ENCODE measurements around the gene TIMM8B.
"Not testable (repeated sequence)": the region's sequence is repeated elsewhere in the genome, so short reads cannot be mapped to it uniquely, and the experiment has no call there.

TIMM8B gene

DNA sequence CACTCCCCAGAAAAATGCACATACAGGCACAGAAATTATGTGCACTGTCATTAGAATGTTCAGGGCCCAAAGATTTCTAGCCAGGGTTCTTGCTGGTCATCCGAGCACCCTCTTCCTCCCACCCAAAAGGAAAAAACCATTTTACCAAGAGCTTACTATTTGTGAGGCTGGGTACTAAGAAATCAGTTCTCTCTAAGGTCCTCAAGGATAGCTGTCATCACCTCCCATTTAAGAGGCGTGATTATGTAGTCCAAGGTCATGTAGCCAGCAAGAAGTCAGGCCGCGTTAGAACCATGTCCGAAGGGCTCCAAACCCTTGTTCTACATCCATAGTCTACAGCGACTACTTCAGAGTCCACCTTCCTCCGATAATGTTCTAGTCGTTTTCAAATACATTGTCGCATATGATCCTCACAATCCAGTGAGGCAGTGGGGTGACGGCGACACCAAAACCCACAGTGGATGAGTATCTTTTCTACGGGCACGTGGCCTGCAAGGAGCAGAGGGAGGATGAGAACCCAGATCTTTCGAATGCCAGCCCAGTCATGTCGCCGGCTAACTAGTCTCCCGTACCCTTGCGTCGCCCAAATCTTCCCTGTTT lies 634 bp downstream of the TIMM8B start:
- DNase-seq (ENCODE audit: extremely low spot score, insufficient read length, low read depth) (no peak), FAIRE-seq (no peak)

DNA sequence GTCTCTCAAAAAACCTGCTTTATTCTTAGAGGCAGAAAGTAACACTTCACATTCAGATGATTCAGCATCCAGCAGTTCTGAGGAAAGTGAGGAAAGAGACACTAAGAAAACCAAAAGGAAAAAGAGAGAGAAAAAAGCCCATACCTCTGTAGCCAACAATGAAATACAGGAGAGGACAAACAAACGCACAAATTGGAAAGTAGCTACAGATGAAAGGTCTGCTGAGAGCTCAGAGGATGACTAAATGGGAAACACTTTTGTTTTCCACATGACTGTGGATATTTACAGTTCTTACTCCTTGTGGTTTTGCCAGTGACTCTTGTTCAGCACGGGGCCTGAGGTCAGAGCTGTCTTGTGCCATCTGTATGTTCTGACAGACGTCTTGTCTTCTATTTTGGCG lies 3.8 kb downstream of the TIMM8B start:
- DNase-seq (ENCODE audit: extremely low spot score, insufficient read length, low read depth) (no peak), FAIRE-seq (no peak)

DNA sequence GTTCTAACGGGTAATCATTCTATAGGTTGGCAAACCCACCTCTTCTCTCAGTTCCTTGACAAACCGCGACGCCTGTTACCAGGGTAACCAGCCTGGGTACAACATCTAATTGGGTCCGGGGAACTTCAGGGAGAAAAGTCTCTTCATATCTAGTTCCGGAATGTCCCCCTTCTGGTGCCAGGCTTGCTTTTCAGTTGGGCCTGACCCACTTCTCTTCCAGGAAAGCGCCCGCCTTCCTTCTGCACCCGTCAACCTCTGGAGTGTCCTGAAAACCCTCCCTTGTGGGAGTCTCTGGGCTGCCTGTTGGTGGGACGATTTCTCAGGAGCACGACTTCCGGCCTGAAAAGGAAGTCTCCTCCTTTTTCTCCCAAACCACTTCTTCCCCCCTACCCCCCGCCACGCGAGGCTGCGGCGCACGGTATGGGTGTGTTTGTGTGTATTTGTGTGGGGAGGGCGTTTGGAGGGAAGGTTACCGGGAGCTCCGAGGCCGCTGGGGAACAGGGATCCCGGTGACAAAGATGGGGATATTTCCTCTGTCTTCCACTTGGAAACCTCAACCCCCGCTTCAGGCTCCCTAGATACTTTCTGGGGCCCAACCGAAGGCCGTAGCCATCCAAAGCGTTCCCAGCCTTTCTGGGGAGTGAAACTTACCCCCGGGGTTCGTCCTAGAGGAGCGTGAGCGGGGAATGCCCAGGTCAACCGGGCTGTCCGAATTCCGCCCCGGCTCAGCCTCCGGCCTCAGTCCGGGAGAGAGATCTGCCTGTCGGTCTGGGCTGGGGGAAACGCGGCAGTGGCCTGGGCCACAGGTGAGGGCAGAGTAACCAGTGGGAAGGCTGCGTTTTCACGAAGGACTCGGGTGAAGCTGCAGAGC lies 12.4 kb downstream of the TIMM8B start, which contains the start of the genes NKAPD1 and PIH1D2:
Gene NKAPD1 (plus strand): TSS at position 359 of the 871 bp plus-strand sequence. CDS start 1,276 bp downstream, outside the sequence.
Gene PIH1D2 (minus strand): TSS at position 77 of the 871 bp plus-strand sequence. CDS start 843 bp downstream, outside the sequence.
- peak; percentile 86 for FAIRE-seq
- peak; percentile 64 for DNase-seq (ENCODE audit: extremely low spot score, insufficient read length, low read depth)

DNA sequence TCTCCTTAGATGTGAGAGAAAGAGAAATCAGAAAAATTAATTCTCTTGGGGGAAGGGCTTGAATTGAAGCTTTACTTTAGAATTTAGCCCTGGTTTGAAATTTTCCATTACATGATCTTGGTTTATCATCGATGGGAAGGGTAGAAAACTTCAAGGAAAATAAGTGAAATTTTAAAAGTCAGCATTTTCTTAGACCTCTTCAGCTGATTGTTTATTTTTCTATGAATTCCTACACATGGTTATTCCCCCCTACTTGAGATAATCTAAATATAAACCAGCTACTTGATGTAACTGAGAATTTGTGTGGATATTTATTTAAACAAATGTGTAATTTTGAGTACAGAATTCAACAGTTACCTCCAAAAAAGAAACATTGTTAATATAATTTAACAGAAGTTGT lies 23.6 kb downstream of the TIMM8B start:
- no peak for FAIRE-seq
- DNase-seq (ENCODE audit: extremely low spot score, insufficient read length, low read depth), result no peak

DNA sequence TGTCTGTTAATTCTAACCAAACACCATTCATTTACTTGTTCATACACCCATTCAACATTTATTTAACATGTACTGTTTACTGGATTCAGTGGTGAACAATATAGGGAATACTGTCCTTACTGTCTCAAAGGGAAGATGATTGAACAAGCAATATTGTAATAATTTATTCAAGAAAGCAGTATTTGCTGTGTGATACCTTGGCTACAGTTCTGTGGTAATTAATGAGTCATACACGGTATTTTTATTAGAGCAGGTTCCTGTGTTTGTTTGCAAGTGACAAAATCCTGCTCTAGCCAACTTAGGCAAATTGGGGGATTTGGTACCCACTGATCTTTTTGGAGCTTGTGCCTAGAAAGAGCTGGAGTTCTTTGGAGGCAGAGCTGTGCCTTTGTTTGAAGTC lies 28.5 kb downstream of the TIMM8B start:
- FAIRE-seq, result no peak
- DNase-seq (ENCODE audit: extremely low spot score, insufficient read length, low read depth), result no peak

DNA sequence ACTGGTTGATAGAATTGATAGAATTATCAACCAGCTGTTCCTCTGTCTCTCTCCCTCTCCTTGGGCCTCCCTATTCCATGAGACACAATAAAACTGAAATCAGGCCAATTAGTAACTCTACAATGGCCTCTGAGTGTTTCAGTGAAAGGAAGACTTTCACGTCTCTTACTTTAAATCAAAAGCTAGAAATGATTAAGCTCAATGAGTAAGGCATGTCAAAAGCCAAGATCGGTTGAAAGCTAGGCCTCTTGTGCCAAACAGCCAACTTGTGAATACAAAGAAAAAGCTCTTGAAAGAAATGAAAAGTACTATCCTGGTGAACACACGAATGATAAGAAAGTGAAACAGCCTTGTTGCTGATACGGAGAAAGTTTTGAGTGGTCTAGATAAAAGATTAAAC lies 29.4 kb downstream of the TIMM8B start:
- DNase-seq (ENCODE audit: extremely low spot score, insufficient read length, low read depth), result no peak
- FAIRE-seq, result peak; percentile 29

DNA sequence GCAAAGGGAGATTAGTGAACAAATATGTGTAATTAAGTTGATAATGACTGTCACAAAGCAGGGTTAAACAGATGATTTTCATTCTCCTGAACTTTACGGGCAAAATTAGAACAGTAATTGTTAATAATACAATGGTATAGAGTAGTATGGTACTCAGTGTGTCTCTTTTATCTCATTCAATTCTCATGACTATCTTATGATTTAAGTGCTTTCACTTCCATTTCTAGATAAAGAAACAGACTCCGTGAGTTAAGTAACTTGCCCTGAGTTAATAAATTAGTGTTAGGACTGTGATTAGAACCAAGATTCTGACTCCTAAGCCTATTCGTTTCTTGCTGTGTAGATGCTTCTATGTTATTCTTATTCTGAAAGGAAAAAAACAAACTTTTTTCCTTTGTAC lies 34.8 kb downstream of the TIMM8B start:
- FAIRE-seq, result no peak
- no peak for DNase-seq (ENCODE audit: extremely low spot score, insufficient read length, low read depth)

DNA sequence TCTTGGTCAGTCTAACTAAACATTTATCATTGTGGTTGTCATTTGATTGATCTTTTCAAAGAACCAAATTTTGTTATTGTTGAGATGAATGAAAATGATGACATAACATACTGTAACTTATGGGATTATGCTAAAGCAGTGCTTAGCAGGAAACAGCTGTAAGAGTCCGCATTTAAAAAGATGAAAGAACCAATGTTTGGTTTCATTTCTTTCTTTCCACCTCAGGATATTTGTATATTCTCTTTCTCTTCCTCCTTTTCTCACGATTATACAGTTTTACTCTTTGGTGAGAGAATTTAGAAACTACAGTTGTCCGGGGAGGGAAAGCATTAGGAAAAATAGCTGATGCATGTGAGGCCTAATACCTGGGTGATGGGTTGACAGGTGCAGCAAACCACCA lies 35.8 kb downstream of the TIMM8B start:
- FAIRE-seq (peak; percentile 70), DNase-seq (ENCODE audit: extremely low spot score, insufficient read length, low read depth) (no peak)

DNA sequence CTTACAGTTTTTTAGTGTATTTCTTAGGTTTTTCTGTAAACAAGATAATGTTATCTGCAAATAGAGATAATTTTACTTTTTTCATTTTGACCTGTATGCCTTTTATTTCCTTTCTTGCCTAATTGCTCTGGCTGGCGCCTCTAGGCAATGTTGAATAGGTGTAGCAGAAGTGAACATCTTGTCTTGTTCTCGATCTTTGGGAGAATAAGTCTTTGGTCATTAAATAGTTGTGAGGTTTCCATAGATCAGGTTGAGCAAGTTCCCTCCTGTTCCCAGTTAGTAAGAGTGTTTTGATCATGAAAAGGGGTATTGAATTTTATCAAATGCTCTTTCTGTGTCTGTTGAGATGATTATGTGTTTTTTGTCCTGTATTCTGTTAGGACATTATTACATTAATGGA lies 36.8 kb downstream of the TIMM8B start:
- DNase-seq (ENCODE audit: extremely low spot score, insufficient read length, low read depth) (no peak), FAIRE-seq (no peak)

DNA sequence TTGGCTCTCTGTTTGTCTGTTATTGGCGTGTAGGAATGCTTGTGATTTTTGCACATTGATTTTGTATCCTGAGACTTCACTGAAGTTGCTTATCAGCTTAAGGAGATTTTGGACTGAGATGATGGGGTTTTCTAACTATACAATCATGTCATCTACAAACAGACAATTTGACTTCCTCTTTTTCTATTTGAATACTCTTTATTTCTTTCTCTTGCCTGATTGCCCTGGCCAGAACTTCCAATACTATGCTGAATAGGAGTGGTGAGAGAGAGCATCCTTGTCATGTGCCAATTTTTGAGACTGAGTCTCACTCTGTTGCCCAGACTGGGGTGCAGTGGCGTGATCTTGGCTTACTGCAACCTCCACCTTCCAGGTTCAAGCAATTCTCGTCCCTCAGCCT lies 38.3 kb downstream of the TIMM8B start:
- DNase-seq (ENCODE audit: extremely low spot score, insufficient read length, low read depth); FAIRE-seq: not testable (repeated sequence)

DNA sequence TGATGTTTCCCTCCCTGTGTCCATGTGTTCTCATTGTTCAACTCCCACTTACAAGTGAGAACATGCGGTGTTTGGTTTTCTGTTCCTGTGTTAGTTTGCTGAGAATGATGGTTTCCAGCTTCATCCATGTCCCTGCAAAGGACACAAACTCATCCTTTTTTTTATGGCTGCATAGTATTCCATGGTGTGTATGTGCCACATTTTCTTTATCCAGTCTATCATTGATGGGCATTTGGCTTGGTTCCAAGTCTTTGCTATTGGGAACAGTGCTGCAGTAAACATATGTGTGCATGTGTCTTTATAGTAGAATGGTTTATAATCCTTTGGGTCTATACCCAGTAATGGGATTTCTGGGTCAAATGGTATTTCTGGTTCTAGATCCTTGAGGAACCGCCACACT lies 39.9 kb downstream of the TIMM8B start:
- not testable (repeated sequence) for DNase-seq (ENCODE audit: extremely low spot score, insufficient read length, low read depth); FAIRE-seq

DNA sequence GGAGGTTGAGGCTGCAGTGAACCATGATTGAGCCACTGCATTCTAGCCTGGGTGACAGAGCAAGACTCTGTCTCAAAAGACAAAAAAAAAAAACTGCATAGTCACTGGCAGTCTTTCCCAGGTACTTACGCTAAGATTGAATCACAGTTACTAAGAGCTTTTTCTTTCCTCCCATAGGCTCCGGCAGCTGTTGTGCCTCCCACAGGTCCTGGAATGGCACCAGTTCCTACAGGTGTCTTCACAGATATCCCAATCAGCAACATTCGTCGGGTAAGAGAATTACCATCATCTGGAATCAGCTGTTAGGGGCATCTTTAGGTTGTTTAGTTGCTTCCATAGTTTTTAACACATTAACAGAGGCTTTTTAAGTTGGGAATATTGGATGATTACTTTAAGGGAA lies 41.6 kb downstream of the TIMM8B start:
- DNase-seq (ENCODE audit: extremely low spot score, insufficient read length, low read depth), result no peak
- FAIRE-seq, result no peak

DNA sequence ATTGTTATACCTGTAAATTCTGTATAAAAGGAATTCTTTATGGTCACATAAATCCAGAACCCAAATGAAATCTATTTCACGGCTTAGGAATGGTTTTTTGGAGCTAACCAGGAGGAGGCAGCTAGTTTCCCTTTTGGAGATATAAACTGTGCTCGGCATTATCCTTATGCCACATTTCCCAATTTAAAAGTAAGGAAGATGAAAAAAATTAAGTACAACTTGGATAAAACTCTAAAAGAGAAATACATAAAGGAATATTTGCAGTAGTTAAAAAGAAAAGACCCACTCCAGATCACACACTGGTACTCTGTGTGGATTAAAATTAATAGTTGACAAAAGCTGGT lies 43.6 kb downstream of the TIMM8B start:
- DNase-seq (ENCODE audit: extremely low spot score, insufficient read length, low read depth) (no peak), FAIRE-seq (no peak)

DNA sequence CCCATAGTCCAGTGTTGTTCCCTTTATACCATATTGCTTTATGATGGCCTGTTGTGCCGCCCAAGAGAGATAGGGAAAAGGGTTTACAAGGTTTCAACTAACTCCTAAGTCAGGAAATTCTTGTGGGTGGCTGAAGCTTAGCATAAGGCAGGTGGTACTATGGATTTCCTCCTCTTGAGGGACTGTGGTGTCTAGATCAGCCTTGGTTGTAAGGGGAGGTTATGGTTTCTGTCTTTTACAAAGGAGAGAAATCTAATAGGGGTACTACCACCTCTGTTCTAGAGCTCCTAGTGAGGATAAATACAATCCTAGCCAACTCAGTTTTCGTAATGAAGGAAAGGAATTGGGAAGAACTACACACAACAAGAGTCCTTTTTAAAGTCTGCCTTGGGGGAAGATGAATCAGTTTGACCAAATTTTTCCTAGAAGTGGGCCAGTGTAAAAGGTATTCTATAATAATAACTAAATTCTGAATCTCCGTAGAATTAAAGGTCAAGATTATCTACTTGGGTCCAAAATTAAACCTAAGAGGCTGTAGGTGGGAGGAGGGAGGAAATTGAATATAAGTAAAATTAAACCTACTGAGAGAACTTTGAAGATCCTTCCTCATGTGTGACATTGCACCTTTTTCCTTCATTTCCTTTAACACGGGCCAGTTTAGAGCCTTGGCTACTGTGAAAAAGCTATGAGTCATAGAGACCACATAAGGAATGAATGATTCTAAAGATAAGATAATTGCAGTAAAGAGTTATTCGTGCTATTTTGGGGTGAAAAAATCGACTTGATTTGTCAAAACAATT lies 44.2 kb downstream of the TIMM8B start:
- DNase-seq (ENCODE audit: extremely low spot score, insufficient read length, low read depth), result no peak

DNA sequence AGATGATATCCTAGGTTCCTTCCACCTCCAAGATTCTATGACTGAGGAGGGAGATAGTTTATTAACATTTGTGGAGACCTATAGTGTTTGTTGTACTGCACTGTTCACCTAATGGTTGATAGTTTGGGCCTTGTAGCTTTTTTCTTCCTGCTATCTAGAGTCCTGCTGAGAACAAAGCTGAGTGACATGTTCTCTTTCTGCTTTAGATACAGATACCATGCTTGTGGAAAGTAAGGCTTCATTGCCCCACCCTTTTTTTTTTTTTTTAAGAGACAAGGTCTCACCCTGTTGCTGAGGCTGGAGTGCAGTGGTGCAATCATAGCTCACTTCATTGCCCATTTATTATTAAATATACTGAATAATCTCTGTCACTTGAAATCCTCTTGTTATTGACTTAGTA lies 49.0 kb downstream of the TIMM8B start:
- no peak for DNase-seq (ENCODE audit: extremely low spot score, insufficient read length, low read depth)
- FAIRE-seq, result no peak

More for the DNA sequence above, 44.2 kb downstream of the TIMM8B start:
- FAIRE-seq, result no peak
